HG02973 (cell line): ENCODE measurements around the gene ECEL1.
"Not testable (repeated sequence)": the region's sequence is repeated elsewhere in the genome, so short reads cannot be mapped to it uniquely, and the experiment has no call there.

Source experiments
- ATAC-seq: cut with Tn5 transposase; IDR thresholded peaks from one replicate; pipeline ENCODE4 v1.9.1; 2021; ENCODE audit warnings: moderate library complexity; ENCODE audit not compliant: unreplicated experiment

ECEL1 gene

GRCh38 chr2:232464544-232464885 is 23.1 kb downstream of the ECEL1 start:
- no peak for ATAC-seq

GRCh38 chr2:232463701-232464543 is 23.7 kb downstream of the ECEL1 start:
- ATAC-seq = no peak

DNA sequence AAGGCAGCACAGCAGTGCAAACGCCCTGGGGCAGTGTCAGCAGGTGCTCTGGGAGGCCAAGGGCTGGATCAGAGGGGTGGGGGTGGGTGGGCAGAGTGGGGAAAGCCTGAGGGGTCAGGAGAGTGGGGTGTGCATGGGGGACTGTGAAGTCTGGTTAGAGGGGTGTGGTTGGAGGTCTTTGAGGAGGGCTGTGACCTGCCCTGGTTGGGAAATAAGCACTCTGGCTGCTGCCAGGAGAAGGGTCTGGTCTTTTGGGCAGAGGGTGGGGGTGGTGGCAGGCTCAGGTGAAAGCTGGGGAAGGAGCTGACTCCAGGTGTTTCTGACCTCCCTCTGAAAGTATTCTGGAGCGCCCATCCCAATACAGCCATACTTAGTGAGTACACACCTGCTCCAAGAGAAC is 27.5 kb downstream of the ECEL1 start:
- ATAC-seq = no peak

- no peak for ATAC-seq
These were observed 28.1 kb downstream of the ECEL1 start for GRCh38 chr2:232459419-232460035.

- no peak for ATAC-seq
These were observed 28.8 kb downstream of the ECEL1 start for GRCh38 chr2:232458661-232459418.

- ATAC-seq = no peak
These were observed 29.5 kb downstream of the ECEL1 start for GRCh38 chr2:232458051-232458660.

GRCh38 chr2:232457121-232458011 is 30.3 kb downstream of the ECEL1 start:
- no peak for ATAC-seq

DNA sequence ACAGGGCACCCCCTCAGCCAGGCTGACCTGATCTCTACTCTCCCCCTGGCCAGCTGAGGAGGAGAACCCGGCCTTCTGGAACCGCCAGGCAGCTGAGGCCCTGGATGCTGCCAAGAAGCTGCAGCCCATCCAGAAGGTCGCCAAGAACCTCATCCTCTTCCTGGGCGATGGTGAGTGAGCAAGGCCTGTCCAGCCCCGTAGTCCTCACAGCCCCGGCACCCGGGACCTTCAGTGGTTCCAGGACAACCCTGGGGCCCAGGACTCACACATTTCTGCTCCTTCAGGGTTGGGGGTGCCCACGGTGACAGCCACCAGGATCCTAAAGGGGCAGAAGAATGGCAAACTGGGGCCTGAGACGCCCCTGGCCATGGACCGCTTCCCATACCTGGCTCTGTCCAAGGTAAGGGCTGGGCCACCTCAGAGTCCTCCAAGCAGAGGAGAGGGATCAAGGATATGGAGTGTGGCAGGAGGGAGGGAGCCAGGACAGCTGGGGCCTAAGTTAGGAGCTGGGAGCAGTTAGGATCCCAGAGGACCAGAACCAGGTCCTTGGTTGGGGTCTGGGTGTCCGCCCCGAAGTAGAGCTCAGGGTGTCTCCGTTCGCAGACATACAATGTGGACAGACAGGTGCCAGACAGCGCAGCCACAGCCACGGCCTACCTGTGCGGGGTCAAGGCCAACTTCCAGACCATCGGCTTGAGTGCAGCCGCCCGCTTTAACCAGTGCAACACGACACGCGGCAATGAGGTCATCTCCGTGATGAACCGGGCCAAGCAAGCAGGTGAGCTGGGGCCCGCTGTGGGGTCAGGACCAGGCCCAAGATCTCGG is 31.1 kb downstream of the ECEL1 start:
- no peak for ATAC-seq

DNA sequence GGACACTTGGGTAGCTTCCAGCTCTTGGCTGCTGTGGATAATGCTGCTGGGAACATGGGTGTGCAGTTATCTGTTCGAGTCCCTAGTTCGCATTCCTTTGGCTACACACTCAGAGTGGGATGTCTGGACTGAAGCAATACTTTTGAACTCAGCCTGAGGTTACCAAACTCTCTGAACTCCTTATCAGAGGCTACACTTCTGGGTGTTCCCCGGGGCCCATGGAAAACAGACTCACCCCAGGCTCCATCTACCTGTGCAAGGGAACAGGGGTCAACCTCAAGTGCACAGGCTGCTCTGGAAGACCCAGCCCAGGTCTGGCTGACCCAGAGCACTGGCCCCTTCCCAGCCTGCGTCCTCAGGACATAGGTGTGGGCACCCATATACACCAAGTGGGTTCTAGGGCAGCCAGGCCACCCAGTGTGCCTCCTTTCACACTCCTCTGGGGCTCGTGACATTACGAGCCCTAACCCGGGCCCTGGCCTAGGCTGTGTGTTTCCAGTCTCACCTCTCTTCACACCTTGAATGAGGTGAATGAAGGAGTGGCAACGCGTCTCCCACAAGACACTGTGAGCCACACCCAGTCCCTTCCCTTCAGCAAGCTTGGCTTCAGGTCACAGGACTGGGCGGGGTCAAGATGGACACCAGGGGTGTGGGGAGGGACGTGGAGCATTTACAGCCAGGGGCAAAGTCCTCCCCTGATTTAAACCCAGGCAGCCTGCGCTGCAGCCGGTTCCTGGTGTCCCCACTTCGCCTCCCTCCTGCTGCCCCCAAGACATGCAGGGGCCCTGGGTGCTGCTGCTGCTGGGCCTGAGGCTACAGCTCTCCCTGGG is 32.0 kb downstream of the ECEL1 start, which contains the start of gene ALPI:
TSS of gene ALPI (plus strand) at position 728 of the 830 bp plus-strand sequence. CDS start at position 775, 47 bp downstream.
- ATAC-seq = no peak

DNA sequence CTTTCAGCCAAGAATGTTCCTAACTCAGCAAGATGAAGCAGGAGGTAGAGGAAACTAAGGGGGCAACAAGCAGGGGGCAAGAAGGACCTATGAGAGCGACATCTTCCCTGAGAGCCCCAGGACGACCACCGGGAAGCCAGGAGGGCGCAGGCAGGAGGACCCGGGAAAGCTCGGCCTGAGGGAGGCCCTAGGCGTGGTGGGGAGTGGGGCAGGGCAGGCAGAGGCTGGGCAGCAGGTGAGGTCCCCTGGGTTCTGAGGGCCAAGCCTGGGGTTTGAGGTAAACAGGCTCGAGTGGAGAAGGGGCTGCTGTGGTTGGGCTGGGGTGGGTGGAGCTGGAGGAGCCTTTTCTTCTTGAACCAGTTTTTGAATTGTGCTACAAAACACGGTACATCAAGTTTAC is 33.0 kb downstream of the ECEL1 start:
- no peak for ATAC-seq

DNA sequence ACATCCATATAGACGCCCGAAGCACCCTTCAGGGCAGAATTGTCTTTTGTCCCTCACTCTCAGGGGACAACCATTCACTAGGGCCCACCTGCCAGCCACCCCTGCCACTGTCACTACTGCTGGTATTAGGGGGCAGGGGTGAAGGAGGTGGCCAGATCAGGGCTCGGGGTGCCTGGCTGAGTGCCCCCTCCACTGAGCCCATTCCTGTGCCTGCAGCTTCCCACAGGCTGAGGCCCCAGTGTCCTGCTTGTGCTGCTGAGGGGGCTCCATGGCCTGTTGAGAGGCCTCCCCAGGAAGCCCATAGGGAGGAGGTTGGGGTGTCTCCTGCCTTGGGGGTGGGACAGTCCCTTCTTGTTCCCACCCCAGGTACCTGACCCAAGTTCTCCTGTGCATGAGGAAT is 36.0 kb downstream of the ECEL1 start:
- ATAC-seq = not testable (repeated sequence)

DNA sequence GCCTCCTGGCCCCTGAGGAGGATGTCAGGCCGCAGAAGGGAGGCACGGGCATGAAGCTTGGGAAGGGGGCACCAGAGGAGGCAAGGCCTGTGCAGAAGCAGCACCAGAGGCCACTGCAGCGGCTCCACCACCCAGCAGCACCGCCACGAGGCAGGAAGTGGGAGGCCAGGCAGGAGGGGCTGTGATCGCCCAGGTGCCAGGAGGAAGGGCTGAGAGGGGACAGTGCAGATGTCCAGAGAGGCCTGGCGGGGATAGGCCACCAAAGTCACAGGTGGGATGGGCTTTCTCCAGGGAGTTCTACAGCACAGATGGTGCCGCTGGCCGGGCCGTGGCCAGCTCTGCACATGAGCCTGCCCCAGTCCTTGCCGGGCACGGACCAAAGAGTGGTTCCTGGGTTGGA is 37.7 kb downstream of the ECEL1 start:
- ATAC-seq = no peak

GRCh38 chr2:232448304-232448690 is 39.3 kb downstream of the ECEL1 start:
- ATAC-seq = no peak

GRCh38 chr2:232447638-232448303 is 39.9 kb downstream of the ECEL1 start:
- no peak for ATAC-seq

DNA sequence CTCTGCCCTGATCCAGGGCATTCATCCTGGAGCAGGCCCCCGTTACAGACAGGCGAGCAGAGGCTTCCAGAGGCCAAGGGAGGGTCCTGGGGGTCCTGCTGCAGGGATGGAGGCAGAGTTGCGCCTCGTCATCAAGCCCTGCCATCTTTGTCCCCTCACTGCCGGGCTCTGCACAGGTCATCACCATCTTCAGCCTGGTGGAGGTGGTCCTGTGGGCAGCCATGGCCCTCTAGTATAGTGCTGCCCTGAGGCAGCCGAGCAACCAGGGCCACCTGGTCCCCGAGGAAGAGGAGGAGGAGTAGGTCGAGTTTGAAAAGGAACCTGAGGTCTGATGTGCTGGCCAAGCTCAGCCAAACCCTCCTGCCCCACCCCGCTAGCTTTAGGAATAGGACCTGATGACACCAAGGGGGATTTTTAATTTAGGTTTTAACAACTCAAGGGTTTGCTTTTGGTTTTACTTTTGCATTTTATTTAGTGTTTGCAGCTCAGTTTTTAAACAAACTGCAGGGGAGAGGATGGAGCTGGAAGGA is 40.5 kb downstream of the ECEL1 start:
- ATAC-seq = no peak

DNA sequence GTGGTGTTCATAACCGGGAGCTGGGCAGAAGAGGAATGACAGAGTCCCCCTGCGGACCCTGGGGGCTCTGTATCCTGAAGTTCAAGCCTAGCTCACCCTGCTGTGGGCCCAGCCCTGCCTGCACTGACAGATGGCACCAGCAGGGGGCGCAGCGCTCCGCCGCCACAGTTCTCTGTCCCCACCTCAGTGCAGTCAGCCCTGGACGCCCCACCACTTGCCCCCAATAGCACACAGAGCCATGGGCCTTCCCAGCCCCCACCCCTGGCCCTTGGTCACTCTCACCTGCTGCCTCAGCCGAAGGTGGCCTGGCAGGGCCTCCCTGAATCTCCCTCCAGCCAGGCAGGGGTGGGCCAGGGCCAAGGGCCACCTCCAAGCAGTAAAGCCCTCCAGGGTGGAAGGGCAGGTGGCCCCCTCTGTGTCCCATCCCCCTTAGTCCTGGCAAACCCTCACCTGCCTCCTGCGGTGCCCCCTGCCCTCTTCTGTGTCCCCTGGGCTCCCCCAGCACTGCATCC is 41.3 kb downstream of the ECEL1 start:
- not testable (repeated sequence) for ATAC-seq

- not testable (repeated sequence) for ATAC-seq
These were observed 42.3 kb downstream of the ECEL1 start for GRCh38 chr2:232445149-232445885.
